SK-N-SH (cell line): ENCODE results near the gene IP6K1. TPM values are rescaled to one million over a fixed set of nuclear protein-coding genes. Genes with fewer than 3 reads are reported as not detected.

Source experiments
- CTCF ChIA-PET: fragments of 300-600, 350-600 bp; formaldehyde crosslinking; extraction: SDS; loops from one replicate; lab custom pipeline; 2021; lab: Yijun Ruan, JAX
- POLR2A ChIA-PET: fragments of 350-600 bp; sonication (Branson Sonifier 250); formaldehyde crosslinking; extraction: SDS; loops from one replicate; lab custom pipeline; 2020; ENCODE audit warnings: antibody characterized with exemption, inconsistent platforms; lab: Yijun Ruan, JAX
- DNase-seq: peaks from one replicate; pipeline ENCODE4 v3.0.0; 2012
- H2AFZ ChIP-seq: fragments of 200-600 bp; sonication (generic); 2 replicates; pipeline ENCODE4 v1.8.1; 2016; ENCODE audit warnings: antibody characterized with exemption, mild to moderate bottlenecking, low read depth
- H3F3A ChIP-seq: fragments of 200-600 bp; sonication (generic); replicated peaks from 2 replicates; pipeline ENCODE3; 2016; ENCODE audit warnings: antibody characterized with exemption, mild to moderate bottlenecking; ENCODE audit not compliant: insufficient read depth
- H3K27ac ChIP-seq, 2 experiments: fragments of 200-500 bp in 1 of 2; fragments of 200-600 bp in 1 of 2; sonication (Bioruptor generic) in 1 of 2; sonication (generic), shearing (Covaris generic) in 1 of 2; 2 replicates each; pipeline versions ENCODE4 v1.5.1 to v1.6.1; 2014 to 2016; ENCODE audit warnings: low read depth in 2 of 2, inconsistent platforms in 1 of 2, low read length in 1 of 2, mild to moderate bottlenecking in 1 of 2, mixed read lengths in 1 of 2
- H3K27me3 ChIP-seq: fragments of 200-600 bp; sonication (generic), shearing (Covaris generic); 2 replicates; pipeline ENCODE4 v1.6.1; 2016; ENCODE audit warnings: mixed run types; ENCODE audit not compliant: insufficient read depth
- H3K36me3 ChIP-seq, 2 experiments: fragments of 200-500 bp in 1 of 2; fragments of 200-600 bp in 1 of 2; sonication (Bioruptor generic) in 1 of 2; sonication (generic) in 1 of 2; replicated peaks in 1 of 2; 2 replicates each; pipeline versions ENCODE3 to v1.5.1; 2014 to 2016; ENCODE audit warnings: low read length in 1 of 2, mild to moderate bottlenecking in 1 of 2; ENCODE audit not compliant: insufficient read depth in 2 of 2, control insufficient read depth in 1 of 2
- H3K4me1 ChIP-seq, 2 experiments: fragments of 200-500 bp in 1 of 2; fragments of 200-600 bp in 1 of 2; sonication (Bioruptor generic) in 1 of 2; sonication (generic), shearing (Covaris generic) in 1 of 2; 2 replicates each; pipeline versions ENCODE4 v1.5.1 to v1.6.1; 2014 to 2016; ENCODE audit warnings: low read depth in 1 of 2, low read length in 1 of 2, mixed run types in 1 of 2; ENCODE audit not compliant: insufficient read depth in 2 of 2, control insufficient read depth in 1 of 2
- H3K4me2 ChIP-seq: fragments of 200-600 bp; sonication (generic), shearing (Covaris generic); 2 replicates; pipeline ENCODE4 v1.6.1; 2017; ENCODE audit warnings: mixed run types
- H3K4me3 ChIP-seq, 2 experiments: fragments of 200-500 bp in 1 of 2; fragments of 200-600 bp in 1 of 2; sonication (Bioruptor generic) in 1 of 2; sonication (generic), shearing (Covaris generic) in 1 of 2; 2 replicates each; pipeline versions ENCODE4 v1.5.1 to v1.8.1; 2014 to 2016; ENCODE audit warnings: low read depth in 2 of 2, inconsistent platforms in 1 of 2, low read length in 1 of 2, mild to moderate bottlenecking in 1 of 2, mixed read lengths in 1 of 2, moderate library complexity in 1 of 2
- H3K79me2 ChIP-seq: fragments of 200-600 bp; sonication (generic); 2 replicates; pipeline ENCODE4 v1.8.1; 2017; ENCODE audit warnings: mild to moderate bottlenecking; ENCODE audit not compliant: insufficient read depth
- H3K9ac ChIP-seq: fragments of 200-600 bp; sonication (generic); 2 replicates; pipeline ENCODE4 v1.6.1; 2017; ENCODE audit warnings: mixed run types
- H3K9me2 ChIP-seq: fragments of 200-600 bp; sonication (generic); 2 replicates; pipeline ENCODE4 v1.6.1; 2017; ENCODE audit warnings: mixed run types
- H3K9me3 ChIP-seq: fragments of 200-600 bp; sonication (generic); 2 replicates; pipeline ENCODE4 v1.6.1; 2017; ENCODE audit warnings: mixed run types, mild to moderate bottlenecking, moderate library complexity
- H4K20me1 ChIP-seq: fragments of 200-600 bp; sonication (generic); 2 replicates; pipeline ENCODE4 v1.6.1; 2017; ENCODE audit warnings: mild to moderate bottlenecking, mixed run types; ENCODE audit not compliant: insufficient read depth
- CTCF ChIP-seq: fragments of 200-600 bp; sonication (generic); IDR thresholded peaks from 2 replicates; pipeline ENCODE4 v1.6.1; 2017; ENCODE audit warnings: antibody characterized with exemption, mild to moderate bottlenecking, moderate library complexity
- FOSL2 ChIP-seq: IDR thresholded peaks from 2 replicates; pipeline ENCODE4 v1.4.0; 2012; ENCODE audit warnings: low read depth, mild to moderate bottlenecking, moderate library complexity, borderline replicate concordance
- FOXM1 ChIP-seq: IDR thresholded peaks from 2 replicates; pipeline ENCODE4 v1.4.0; 2012; ENCODE audit warnings: low read depth, mild to moderate bottlenecking
- JUND ChIP-seq: IDR thresholded peaks from 2 replicates; pipeline ENCODE4 v1.4.0; 2012
- MEF2A ChIP-seq: IDR thresholded peaks from 2 replicates; pipeline ENCODE4 v1.4.0; 2012; ENCODE audit warnings: low read depth, borderline replicate concordance
- NFIC ChIP-seq: IDR thresholded peaks from 2 replicates; pipeline ENCODE4 v1.4.0; 2012; ENCODE audit warnings: borderline replicate concordance
- NRF1 ChIP-seq: IDR thresholded peaks from 2 replicates; pipeline ENCODE4 v1.6.1; 2012; ENCODE audit warnings: low read depth, mild to moderate bottlenecking, low read length
- RAD21 ChIP-seq: IDR thresholded peaks from 2 replicates; pipeline ENCODE4 v1.6.1; 2012; ENCODE audit warnings: mild to moderate bottlenecking, low read length
- RXRA ChIP-seq: IDR thresholded peaks from 2 replicates; pipeline ENCODE4 v1.4.0; 2012; ENCODE audit warnings: low read depth, mild to moderate bottlenecking, borderline replicate concordance
- SIN3A ChIP-seq: IDR thresholded peaks from 2 replicates; pipeline ENCODE4 v1.6.1; 2012; ENCODE audit warnings: low read depth, mild to moderate bottlenecking, low read length, moderate library complexity, borderline replicate concordance
- TAF1 ChIP-seq: IDR thresholded peaks from 2 replicates; pipeline ENCODE4 v1.6.1; 2012; ENCODE audit warnings: low read depth, mild to moderate bottlenecking, low read length, moderate library complexity, borderline replicate concordance
- TCF12 ChIP-seq: IDR thresholded peaks from 2 replicates; pipeline ENCODE4 v1.4.0; 2012
- TEAD4 ChIP-seq: IDR thresholded peaks from 2 replicates; pipeline ENCODE4 v1.4.0; 2012; ENCODE audit warnings: mild to moderate bottlenecking, borderline replicate concordance; ENCODE audit not compliant: insufficient read depth
- USF1 ChIP-seq: IDR thresholded peaks from 2 replicates; pipeline ENCODE4 v1.4.0; 2012; ENCODE audit warnings: low read depth, borderline replicate concordance
- YY1 ChIP-seq: IDR thresholded peaks from 2 replicates; pipeline ENCODE4 v1.4.0; 2012; ENCODE audit warnings: low read depth, mild to moderate bottlenecking
- whole genome bisulfite sequencing: methylation state at CpG from one replicate; pipeline ENCODE4 v1.1.6; 2017; ENCODE audit warnings: low lambda C conversion rate; 5-methylcytosine and 5-hydroxymethylcytosine counted together
- polyA plus RNA-seq, 3 experiments: library from polyadenylated mRNA; depleted of rRNA; stranded (reverse); fragments of >200 nt; gene quantifications; 2 replicates each; pipeline ENCODE4 v1.2.3, GENCODE V29; 2012
- TF ChIP-seq, protein P1 (sequence below): IDR thresholded peaks from 2 replicates; pipeline ENCODE4 v1.6.1; 2012; ENCODE audit warnings: mild to moderate bottlenecking, low read depth, low read length, moderate library complexity
- TF ChIP-seq, protein P2 (sequence below): fragments of 150-350 bp; IDR thresholded peaks from 2 replicates; pipeline ENCODE4 v1.6.1; 2016; ENCODE audit warnings: mild to moderate bottlenecking, low read depth, low read length

The IP6K1 gene
- polyA plus RNA-seq, 1 of the 3 experiments (the other 2 are of a cell fraction): 23.3 TPM

GRCh38 chr3:49711489-49711888 is 74.9 kb downstream of the IP6K1 start:
- H3K4me2 ChIP-seq: no peak overlapping the region
- H3K79me2 ChIP-seq: no peaks in the 10 kb centered on the region
- H3F3A ChIP-seq: no peaks in the 10 kb centered on the region
- no peak overlapping the region for H3K9ac ChIP-seq
- TF ChIP-seq, protein P1, sequence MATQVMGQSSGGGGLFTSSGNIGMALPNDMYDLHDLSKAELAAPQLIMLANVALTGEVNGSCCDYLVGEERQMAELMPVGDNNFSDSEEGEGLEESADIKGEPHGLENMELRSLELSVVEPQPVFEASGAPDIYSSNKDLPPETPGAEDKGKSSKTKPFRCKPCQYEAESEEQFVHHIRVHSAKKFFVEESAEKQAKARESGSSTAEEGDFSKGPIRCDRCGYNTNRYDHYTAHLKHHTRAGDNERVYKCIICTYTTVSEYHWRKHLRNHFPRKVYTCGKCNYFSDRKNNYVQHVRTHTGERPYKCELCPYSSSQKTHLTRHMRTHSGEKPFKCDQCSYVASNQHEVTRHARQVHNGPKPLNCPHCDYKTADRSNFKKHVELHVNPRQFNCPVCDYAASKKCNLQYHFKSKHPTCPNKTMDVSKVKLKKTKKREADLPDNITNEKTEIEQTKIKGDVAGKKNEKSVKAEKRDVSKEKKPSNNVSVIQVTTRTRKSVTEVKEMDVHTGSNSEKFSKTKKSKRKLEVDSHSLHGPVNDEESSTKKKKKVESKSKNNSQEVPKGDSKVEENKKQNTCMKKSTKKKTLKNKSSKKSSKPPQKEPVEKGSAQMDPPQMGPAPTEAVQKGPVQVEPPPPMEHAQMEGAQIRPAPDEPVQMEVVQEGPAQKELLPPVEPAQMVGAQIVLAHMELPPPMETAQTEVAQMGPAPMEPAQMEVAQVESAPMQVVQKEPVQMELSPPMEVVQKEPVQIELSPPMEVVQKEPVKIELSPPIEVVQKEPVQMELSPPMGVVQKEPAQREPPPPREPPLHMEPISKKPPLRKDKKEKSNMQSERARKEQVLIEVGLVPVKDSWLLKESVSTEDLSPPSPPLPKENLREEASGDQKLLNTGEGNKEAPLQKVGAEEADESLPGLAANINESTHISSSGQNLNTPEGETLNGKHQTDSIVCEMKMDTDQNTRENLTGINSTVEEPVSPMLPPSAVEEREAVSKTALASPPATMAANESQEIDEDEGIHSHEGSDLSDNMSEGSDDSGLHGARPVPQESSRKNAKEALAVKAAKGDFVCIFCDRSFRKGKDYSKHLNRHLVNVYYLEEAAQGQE: no peak
- TF ChIP-seq USF1 (no peak), CTCF (no peak), NRF1 (no peak), YY1 (no peak), TAF1 (no peak), FOSL2 (no peak), JUND (no peak), RAD21 (no peak), TCF12 (no peak), MEF2A (no peak), FOXM1 (no peak), RXRA (no peak), TEAD4 (no peak), SIN3A (no peak), NFIC (no peak)
- TF ChIP-seq, protein P2, sequence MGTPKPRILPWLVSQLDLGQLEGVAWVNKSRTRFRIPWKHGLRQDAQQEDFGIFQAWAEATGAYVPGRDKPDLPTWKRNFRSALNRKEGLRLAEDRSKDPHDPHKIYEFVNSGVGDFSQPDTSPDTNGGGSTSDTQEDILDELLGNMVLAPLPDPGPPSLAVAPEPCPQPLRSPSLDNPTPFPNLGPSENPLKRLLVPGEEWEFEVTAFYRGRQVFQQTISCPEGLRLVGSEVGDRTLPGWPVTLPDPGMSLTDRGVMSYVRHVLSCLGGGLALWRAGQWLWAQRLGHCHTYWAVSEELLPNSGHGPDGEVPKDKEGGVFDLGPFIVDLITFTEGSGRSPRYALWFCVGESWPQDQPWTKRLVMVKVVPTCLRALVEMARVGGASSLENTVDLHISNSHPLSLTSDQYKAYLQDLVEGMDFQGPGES: no peak
- DNase-seq: no peak
- H3K27ac ChIP-seq: no peak overlapping the region
- WGBS: 97% methylated on average over 3 of the region's 5 CpGs
- H3K4me3 ChIP-seq: no peak overlapping the region
- H3K9me3 ChIP-seq: no peaks in the 10 kb centered on the region
- no peaks in the 10 kb centered on the region for H4K20me1 ChIP-seq
- CTCF ChIA-PET: interaction anchor here (0.5 to 1.9 kb wide), 7 partner anchors 8 to 172 kb away, joined by 3 to 14 read pairs (median 3); no protein-coding TSS in a partner anchor
- H3K4me1 ChIP-seq: no peaks in the 10 kb centered on the region
- no peak overlapping the region for H2AFZ ChIP-seq
- no peaks in the 10 kb centered on the region for H3K27me3 ChIP-seq
- POLR2A ChIA-PET: interaction anchor here (1.2 kb wide), 1 partner anchor 12 kb away, joined by 4 read pairs; the partner anchor contains the start of gene GMPPB
- H3K36me3 ChIP-seq: peaks cover 8 to 14% of the 10 kb centered on the region in 2 experiments
- no peaks in the 10 kb centered on the region for H3K9me2 ChIP-seq
